GM19238 (cell line): Measurements from ENCODE around the gene SLC22A23.

Source experiments
- DNase-seq: peaks from one replicate; pipeline ENCODE4 v3.0.0; 2011; ENCODE audit warnings: low spot score; ENCODE audit not compliant: insufficient read length

The SLC22A23 gene

GRCh38 chr6:3456898-3457709 is at the start of gene SLC22A23:
SLC22A23 (minus strand) TSS chr6:3457050; CDS start chr6:3456559, 491 bp downstream.
- peak; percentile 77 for DNase-seq

GRCh38 chr6:3506200-3506599 is 49.4 kb upstream of the SLC22A23 start:
- no peak for DNase-seq

GRCh38 chr6:3504938-3505805 is 48.3 kb upstream of the SLC22A23 start:
- no peak for DNase-seq

- no peak for DNase-seq
Measured at GRCh38 chr6:3504354-3504753, 47.5 kb upstream of the SLC22A23 start.

GRCh38 chr6:3501826-3502500 is 45.1 kb upstream of the SLC22A23 start:
- DNase-seq = no peak

GRCh38 chr6:3500262-3501014 is 43.6 kb upstream of the SLC22A23 start:
- no peak for DNase-seq

GRCh38 chr6:3499603-3500002 is 42.8 kb upstream of the SLC22A23 start:
- DNase-seq = no peak

GRCh38 chr6:3496395-3496794 is 39.5 kb upstream of the SLC22A23 start:
- DNase-seq = no peak

GRCh38 chr6:3494391-3495100 is 37.7 kb upstream of the SLC22A23 start:
- DNase-seq = no peak

- no peak for DNase-seq
Measured at GRCh38 chr6:3490625-3490980, 33.8 kb upstream of the SLC22A23 start.

GRCh38 chr6:3489961-3490624 is 33.2 kb upstream of the SLC22A23 start:
- no peak for DNase-seq

- no peak for DNase-seq
Measured at GRCh38 chr6:3489027-3489757, 32.3 kb upstream of the SLC22A23 start.

GRCh38 chr6:3484946-3485345 is 28.1 kb upstream of the SLC22A23 start:
- no peak for DNase-seq

GRCh38 chr6:3484192-3484591 is 27.3 kb upstream of the SLC22A23 start:
- DNase-seq = no peak

GRCh38 chr6:3483675-3484074 is 26.8 kb upstream of the SLC22A23 start:
- DNase-seq = no peak

- no peak for DNase-seq
Measured at GRCh38 chr6:3482869-3483268, 26.0 kb upstream of the SLC22A23 start.

- DNase-seq = no peak
Measured at GRCh38 chr6:3481640-3482039, 24.8 kb upstream of the SLC22A23 start.

GRCh38 chr6:3480009-3480408 is 23.2 kb upstream of the SLC22A23 start:
- DNase-seq = no peak

GRCh38 chr6:3473773-3474172 is 16.9 kb upstream of the SLC22A23 start:
- no peak for DNase-seq
